GM18517 (cell line): ENCODE results near the gene CACNG4.

Experiments used
- ATAC-seq: cut with Tn5 transposase; IDR thresholded peaks from one replicate; pipeline ENCODE4 v1.9.1; 2021; ENCODE audit warnings: mild to moderate bottlenecking, moderate library complexity; ENCODE audit not compliant: unreplicated experiment

Gene CACNG4

GRCh38 chr17:67015001-67015400, 50.5 kb downstream of the CACNG4 start:
- no peak for ATAC-seq

- ATAC-seq, result no peak
These were observed 51.7 kb downstream of the CACNG4 start for GRCh38 chr17:67016039-67016762.

DNA sequence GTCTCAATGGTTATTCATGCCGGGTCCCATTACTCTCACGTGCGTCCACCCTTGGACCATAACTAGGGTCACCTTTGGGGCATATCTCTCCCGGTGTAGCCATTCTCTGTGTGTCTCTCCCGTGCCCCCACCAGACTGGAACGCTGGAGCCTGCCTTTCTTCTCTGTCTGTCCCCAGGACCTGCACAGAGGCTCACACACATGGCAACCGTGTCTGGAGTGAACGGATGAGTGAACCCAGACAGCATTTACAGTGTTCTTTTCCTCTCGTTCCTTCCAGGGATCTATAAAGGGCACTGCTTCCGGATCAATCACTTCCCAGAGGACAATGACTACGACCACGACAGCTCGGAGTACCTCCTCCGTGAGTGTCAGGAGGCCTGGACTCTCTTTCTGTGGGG, 53.4 kb downstream of the CACNG4 start:
- ATAC-seq, result no peak

DNA sequence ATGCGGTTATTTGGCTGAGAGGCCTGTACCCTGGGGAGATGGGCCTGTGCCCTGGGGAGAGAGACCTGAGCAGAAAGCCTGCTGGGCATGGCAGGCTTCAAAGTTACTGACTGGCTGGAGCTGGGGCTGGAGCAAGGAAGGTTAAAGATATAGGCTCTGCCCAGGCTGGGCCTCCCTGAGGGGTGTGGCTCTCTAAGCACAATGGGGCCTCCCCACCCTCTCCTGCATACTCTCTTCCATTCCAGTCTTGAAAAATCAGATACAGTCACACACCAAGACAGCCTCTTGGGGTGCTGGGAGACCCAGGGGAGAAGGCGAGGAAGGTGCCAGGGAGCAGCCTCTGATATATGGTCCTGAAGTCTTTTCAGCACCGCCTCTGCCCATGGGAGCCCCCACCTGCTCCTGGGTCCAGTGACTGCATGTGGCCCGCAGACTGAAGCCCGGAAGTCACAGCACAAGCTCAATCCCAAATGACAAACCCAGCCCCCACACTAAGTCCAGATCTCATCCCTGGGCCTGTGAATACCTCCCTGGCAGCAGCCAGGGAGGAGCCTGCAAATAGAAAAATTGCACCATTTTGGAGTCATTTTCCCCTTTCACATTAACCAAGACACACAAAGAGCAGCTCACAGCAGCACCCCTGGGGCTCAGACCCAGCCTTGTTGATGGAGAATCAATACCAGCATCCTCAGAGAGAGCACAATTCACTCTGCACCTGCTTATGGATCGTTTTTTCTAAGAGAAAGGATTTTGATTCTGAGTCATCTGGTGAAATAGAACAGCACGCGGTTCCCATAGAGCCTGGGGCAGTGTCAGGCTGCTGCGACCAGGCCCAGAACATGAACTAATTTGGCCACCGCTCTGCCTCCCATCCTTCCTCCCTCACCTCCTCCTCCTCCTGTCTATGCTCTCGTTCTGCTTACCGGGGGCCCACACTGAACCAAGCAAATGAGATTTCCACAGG, 54.2 kb downstream of the CACNG4 start:
- no peak for ATAC-seq

- ATAC-seq, result no peak
These were observed 55.3 kb downstream of the CACNG4 start for GRCh38 chr17:67019809-67020208.

DNA sequence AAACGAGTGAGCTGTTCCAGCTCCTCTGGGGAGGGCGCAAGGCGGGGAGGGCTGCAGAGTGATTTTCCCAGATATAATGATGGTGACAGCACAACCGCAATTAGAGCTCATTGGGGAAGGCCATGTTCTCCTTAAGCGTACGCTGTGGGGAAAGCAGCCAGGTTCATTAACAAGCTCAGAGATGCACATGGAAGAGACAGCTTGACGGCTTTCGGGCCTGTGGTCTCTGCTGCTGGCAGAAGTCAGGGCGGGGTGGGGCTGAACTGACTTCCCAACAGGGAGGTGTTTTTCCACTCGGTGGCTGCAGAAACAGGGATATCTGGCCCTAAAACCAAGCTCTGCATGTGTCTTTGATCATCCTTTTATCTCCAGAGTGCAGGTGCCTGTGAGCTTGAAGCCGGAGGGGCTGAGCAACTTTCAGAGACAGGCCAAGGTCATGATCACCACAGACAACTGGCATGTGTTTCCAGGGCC, 55.8 kb downstream of the CACNG4 start:
- no peak for ATAC-seq

DNA sequence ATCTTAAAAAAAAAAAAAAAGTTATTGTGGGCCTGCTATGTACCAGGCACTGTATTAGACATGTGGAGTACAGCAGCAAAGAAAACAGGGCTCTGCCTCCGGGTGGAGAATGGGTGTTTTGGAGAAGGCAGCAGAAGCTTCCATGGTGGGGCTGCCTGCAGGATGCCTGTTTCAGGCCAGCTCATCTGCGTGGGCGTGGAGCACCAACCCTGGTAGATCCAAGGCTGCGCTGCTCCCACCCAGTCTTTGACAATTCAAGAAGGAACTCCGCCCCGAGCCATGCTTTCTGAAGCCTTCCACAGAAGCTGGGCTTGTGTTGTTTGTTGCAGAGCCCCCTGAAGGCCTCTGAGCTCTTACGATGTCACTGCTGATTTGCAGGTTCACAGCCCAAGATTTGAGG, 56.7 kb downstream of the CACNG4 start:
- ATAC-seq, result no peak

- ATAC-seq, result no peak
These were observed 57.4 kb downstream of the CACNG4 start for GRCh38 chr17:67021743-67022450.

GRCh38 chr17:67022451-67022810, 57.9 kb downstream of the CACNG4 start:
- no peak for ATAC-seq

DNA sequence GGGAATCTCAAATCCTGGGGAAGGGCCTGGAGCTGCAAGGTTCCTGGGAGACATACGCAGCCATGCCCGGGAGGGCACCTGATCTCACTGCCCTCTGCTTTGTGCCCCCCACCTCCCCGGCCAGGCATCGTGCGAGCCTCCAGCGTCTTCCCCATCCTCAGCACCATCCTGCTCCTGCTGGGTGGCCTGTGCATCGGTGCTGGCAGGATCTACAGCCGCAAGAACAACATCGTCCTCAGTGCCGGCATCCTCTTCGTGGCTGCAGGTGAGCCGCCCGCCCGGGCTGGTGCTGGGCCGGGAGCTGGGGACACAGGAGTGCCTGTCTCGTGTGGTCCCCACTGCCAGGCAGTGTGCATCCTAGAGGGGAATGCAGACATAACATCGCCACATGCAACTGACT, 60.2 kb downstream of the CACNG4 start:
- no peak for ATAC-seq

DNA sequence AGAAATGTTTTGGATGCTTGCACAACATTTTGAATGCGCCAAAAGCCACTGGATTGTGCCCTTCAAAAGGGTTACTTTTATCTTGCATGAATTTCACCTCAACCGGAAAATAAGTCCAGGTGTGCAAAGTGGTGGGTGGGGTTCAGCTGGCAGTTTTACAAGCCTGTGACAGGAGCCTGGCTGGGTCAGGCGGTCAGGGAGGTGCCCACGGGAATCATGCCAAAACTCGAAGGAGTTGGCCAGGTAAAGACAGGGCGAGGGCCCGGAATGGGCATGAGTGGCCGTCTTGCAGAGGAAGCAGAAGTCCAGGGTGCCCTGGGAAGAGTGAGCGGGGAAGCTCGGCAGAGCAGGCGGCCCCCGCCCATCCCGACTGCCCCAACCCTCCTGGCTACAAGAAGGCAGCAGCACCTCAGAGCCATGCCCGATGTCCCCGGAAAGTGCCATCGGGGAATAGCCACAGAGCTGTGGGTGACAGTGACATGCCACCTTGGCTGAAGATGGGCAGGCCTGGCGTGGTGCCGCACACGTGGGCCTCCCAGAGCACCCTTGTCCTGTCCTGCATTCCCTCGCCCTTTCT, 60.8 kb downstream of the CACNG4 start:
- no peak for ATAC-seq

GRCh38 chr17:67026341-67026740, 61.8 kb downstream of the CACNG4 start:
- ATAC-seq, result no peak

GRCh38 chr17:67027031-67027628, 62.6 kb downstream of the CACNG4 start:
- no peak for ATAC-seq

GRCh38 chr17:67030641-67031040, 66.1 kb downstream of the CACNG4 start:
- no peak for ATAC-seq

DNA sequence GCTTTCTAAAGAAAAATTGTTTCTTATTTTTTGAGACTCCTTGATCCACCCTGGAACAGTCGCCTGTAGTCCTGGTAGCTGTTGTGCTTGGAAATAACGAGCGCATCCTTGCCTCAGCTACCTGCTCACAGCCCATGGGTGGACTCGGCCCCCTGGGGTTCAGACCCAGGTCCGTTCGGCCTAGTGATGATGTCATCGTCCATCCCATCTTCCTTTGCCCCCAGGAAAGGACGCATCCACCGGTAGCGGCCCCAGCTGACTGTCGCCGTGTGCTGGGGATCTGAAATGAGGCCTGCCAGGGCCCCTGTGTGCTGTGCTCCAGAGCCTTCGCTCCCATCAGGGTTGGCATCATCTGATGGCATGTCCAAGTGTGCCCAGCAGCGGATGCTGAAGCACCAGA, 67.9 kb downstream of the CACNG4 start:
- no peak for ATAC-seq

GRCh38 chr17:67032985-67033384, 68.5 kb downstream of the CACNG4 start:
- ATAC-seq, result no peak

- ATAC-seq, result no peak
These were observed 69.1 kb downstream of the CACNG4 start for GRCh38 chr17:67033613-67034012.

DNA sequence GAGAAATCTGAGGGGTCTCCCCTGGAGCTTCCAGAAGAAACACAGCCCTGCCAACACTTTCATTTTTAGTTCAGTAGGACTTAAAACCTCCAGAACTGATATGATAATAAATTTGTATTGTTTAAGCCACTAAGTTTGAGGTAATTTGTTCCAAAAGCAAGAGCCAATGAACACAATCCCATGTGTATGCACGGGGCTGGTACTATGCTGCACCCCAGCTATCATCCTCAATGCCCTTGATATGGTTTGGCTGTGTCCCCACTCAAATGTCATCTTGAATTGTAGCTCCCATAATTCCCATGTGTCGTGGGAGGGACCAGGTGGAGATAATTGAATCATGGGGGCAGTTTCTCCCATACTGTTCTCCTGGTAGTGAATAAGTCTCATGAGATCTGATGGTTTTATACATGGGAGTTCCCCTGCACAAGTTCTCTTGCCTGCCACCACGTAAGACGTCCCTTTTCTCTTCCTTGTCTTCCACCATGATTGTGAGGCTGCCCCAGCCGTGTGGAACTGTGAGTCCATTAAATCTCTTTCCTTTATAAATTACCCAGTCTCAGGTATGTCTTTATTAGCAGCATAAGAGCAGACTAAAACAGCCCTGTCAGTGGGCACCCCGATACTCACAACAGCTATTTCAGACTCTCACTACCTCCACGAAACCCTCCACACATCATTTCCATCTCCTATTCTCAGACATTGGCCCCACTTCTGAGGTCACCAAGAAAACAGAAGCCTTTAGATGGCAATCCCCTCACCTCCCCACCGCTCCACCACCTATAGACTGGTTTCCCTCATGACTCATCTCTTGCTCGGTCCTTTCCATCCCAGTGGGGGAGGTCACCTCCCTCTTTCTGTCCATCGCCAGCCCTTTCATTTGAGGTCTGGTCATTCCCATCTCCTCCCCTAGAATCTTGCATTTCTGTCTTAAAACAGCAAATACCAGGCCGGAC, 70.9 kb downstream of the CACNG4 start:
- ATAC-seq, result no peak

DNA sequence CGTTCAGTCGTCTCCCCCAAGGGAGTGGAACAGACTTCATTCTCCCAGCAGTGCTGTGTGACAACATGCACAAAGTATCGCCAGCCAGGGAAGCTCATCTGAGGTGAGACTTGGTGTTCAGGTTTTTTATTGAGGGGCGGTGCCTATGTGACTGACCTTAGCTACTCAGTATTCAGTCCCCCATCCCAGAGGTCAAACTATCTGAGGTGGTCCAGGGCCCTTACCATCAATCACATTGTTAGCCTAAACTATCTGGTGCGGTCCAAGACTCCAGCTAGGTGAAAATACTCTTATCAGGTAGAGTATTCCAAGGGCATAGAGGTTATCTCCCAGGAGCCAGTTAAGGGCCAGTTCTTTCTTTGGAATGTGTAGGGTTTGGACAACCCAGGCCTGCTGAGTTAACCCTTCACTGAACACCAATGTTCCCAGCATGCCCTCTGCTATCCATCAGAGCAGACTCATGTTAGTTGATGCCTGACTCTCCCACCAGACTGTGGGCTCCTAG, 74.4 kb downstream of the CACNG4 start:
- no peak for ATAC-seq
